H1 (cell line): Measurements from ENCODE around the gene HACD1. TPM values are rescaled to one million over a fixed set of nuclear protein-coding genes. Genes with fewer than 3 reads are reported as not detected.
A peak's percentile ranks its signal among the peaks of the same experiment; 100 is the strongest.

ENCODE experiments used
- CTCF ChIA-PET: fragments of 300-600 bp; sonication (Branson Sonifier 250); formaldehyde crosslinking; loops from one replicate; lab custom pipeline; 2021; ENCODE audit not compliant: partially characterized antibody; lab: Charles Lee
- POLR2A ChIA-PET: fragments of 300-600 bp; sonication (Branson Sonifier 250); formaldehyde crosslinking; loops from one replicate; lab custom pipeline; 2021; ENCODE audit warnings: inconsistent platforms; ENCODE audit not compliant: partially characterized antibody; lab: Charles Lee
- DNase-seq, 2 experiments: peaks; one replicate each; pipeline versions ENCODE4 v3.0.0 to v3.0.0-alpha.2; 2010 to 2022; ENCODE audit warnings: low spot score in 2 of 2, low read depth in 1 of 2, mixed read lengths in 1 of 2
- FAIRE-seq: peaks from 2 replicates; lab custom pipeline; 2011; peaks lifted over from hg19 to GRCh38; lab: Jason Lieb, UNC
- H2AFZ ChIP-seq: 2 replicates; pipeline ENCODE4 v1.8.1; 2012; ENCODE audit warnings: low read length, inconsistent platforms
- H2AK5ac ChIP-seq: 2 replicates; pipeline ENCODE4 v1.6.1; 2013; ENCODE audit warnings: low read depth, low read length
- H2BK120ac ChIP-seq: replicated peaks from 2 replicates; pipeline ENCODE3; 2013; ENCODE audit warnings: low read depth, low read length, inconsistent platforms
- H2BK12ac ChIP-seq: 2 replicates; pipeline ENCODE4 v1.6.1; 2013; ENCODE audit warnings: low read depth, low read length
- H2BK15ac ChIP-seq: 2 replicates; pipeline ENCODE4 v1.6.1; 2013; ENCODE audit warnings: low read length
- H2BK20ac ChIP-seq: 2 replicates; pipeline ENCODE4 v1.6.1; 2013; ENCODE audit warnings: low read length
- H2BK5ac ChIP-seq: 2 replicates; pipeline ENCODE4 v1.6.1; 2013; ENCODE audit warnings: low read depth, low read length
- H3K14ac ChIP-seq: 2 replicates; pipeline ENCODE4 v1.6.1; 2013; ENCODE audit warnings: inconsistent platforms; ENCODE audit not compliant: insufficient read length
- H3K18ac ChIP-seq: 2 replicates; pipeline ENCODE4 v1.6.1; 2013; ENCODE audit warnings: low read length; ENCODE audit errors: extremely low read depth
- H3K23ac ChIP-seq: 2 replicates; pipeline ENCODE4 v1.6.1; 2013; ENCODE audit warnings: inconsistent platforms; ENCODE audit not compliant: insufficient read length
- H3K23me2 ChIP-seq: 2 replicates; pipeline ENCODE4 v1.6.1; 2013; ENCODE audit warnings: low read depth, low read length
- H3K27ac ChIP-seq: 2 replicates; pipeline ENCODE4 v1.6.1; 2011; ENCODE audit warnings: low read depth, low read length, inconsistent platforms
- H3K27me3 ChIP-seq, 4 experiments: replicated peaks in 1 of 4; 1 replicate in 1 of 4; 2 replicates in 3 of 4; pipeline versions ENCODE4 v1.6.1 to v1.8.1; 2011 to 2013; ENCODE audit warnings: low read length in 3 of 4, mild to moderate bottlenecking in 3 of 4, inconsistent platforms in 2 of 4, mixed read lengths in 2 of 4, moderate library complexity in 1 of 4; ENCODE audit not compliant: control insufficient read depth in 3 of 4, insufficient read depth in 3 of 4; ENCODE audit errors: extremely low read depth in 1 of 4
- H3K36me3 ChIP-seq, 4 experiments: 2 replicates each; pipeline versions ENCODE4 v1.6.1 to v1.8.1; 2011 to 2013; ENCODE audit warnings: mild to moderate bottlenecking in 4 of 4, low read length in 3 of 4, moderate library complexity in 2 of 4, control low read depth in 1 of 4, inconsistent platforms in 1 of 4; ENCODE audit not compliant: insufficient read depth in 4 of 4, control insufficient read depth in 2 of 4
- H3K4ac ChIP-seq: replicated peaks from 2 replicates; pipeline ENCODE3; 2013; ENCODE audit warnings: low read length, low read depth, mixed read lengths, inconsistent platforms; ENCODE audit not compliant: insufficient read length
- H3K4me1 ChIP-seq, 4 experiments: replicated peaks in 1 of 4; 1 replicate in 1 of 4; 2 replicates in 3 of 4; pipeline versions ENCODE4 v1.6.1 to v1.8.1; 2011 to 2013; ENCODE audit warnings: low read length in 3 of 4, inconsistent platforms in 2 of 4, mixed read lengths in 1 of 4; ENCODE audit not compliant: insufficient read depth in 4 of 4, control insufficient read depth in 3 of 4
- H3K4me2 ChIP-seq, 2 experiments: 2 replicates each; pipeline versions ENCODE4 v1.6.1 to v1.8.1; 2011 to 2013; ENCODE audit warnings: low read depth in 2 of 2, low read length in 2 of 2, control low read depth in 1 of 2, inconsistent platforms in 1 of 2, mild to moderate bottlenecking in 1 of 2; ENCODE audit not compliant: insufficient read depth in 1 of 2
- H3K4me3 ChIP-seq, 4 experiments: fragments of 200-600, 300-600 bp in 1 of 4; sonication (generic), shearing (Covaris generic), sonication (Bioruptor Twin) in 1 of 4; 2 replicates each; pipeline versions ENCODE4 v1.5.1 to v1.8.1; 2011 to 2016; ENCODE audit warnings: low read length in 4 of 4, low read depth in 3 of 4, control low read depth in 2 of 4, inconsistent platforms in 2 of 4, mild to moderate bottlenecking in 2 of 4, mixed read lengths in 1 of 4, moderate library complexity in 1 of 4; ENCODE audit not compliant: insufficient read depth in 2 of 4; ENCODE audit errors: extremely low read depth in 1 of 4
- H3K56ac ChIP-seq: replicated peaks from 2 replicates; pipeline ENCODE3; 2013; ENCODE audit warnings: low read depth, mild to moderate bottlenecking, mixed read lengths, low read length, inconsistent platforms; ENCODE audit not compliant: insufficient read length
- H3K79me1 ChIP-seq: 2 replicates; pipeline ENCODE4 v1.6.1; 2013; ENCODE audit warnings: low read depth, low read length, control low read depth
- H3K79me2 ChIP-seq, 2 experiments: 2 replicates each; pipeline versions ENCODE4 v1.6.1 to v1.8.1; 2012 to 2013; ENCODE audit warnings: low read length in 2 of 2, mild to moderate bottlenecking in 2 of 2, inconsistent platforms in 1 of 2; ENCODE audit not compliant: insufficient read depth in 2 of 2, control insufficient read depth in 1 of 2
- H3K9ac ChIP-seq, 4 experiments: replicated peaks in 1 of 4; 1 replicate in 1 of 4; 2 replicates in 3 of 4; pipeline versions ENCODE4 v1.6.1 to v1.8.1; 2011 to 2013; ENCODE audit warnings: low read depth in 3 of 4, low read length in 3 of 4, control low read depth in 2 of 4, mild to moderate bottlenecking in 2 of 4, moderate library complexity in 2 of 4, inconsistent platforms in 1 of 4; ENCODE audit errors: extremely low read depth in 1 of 4
- H3K9me3 ChIP-seq, 2 experiments: 2 replicates each; pipeline versions ENCODE4 v1.6.1 to v1.8.1; 2012 to 2013; ENCODE audit warnings: mild to moderate bottlenecking in 2 of 2, moderate library complexity in 2 of 2, control low read depth in 1 of 2, inconsistent platforms in 1 of 2, low read depth in 1 of 2, low read length in 1 of 2, mixed read lengths in 1 of 2; ENCODE audit not compliant: insufficient read depth in 2 of 2
- H4K20me1 ChIP-seq, 2 experiments: replicated peaks in 1 of 2; 2 replicates each; pipeline versions ENCODE3 to v1.8.1; 2011 to 2013; ENCODE audit warnings: inconsistent platforms in 2 of 2, low read length in 2 of 2, mild to moderate bottlenecking in 1 of 2; ENCODE audit not compliant: insufficient read depth in 2 of 2, control insufficient read depth in 1 of 2
- H4K5ac ChIP-seq: 2 replicates; pipeline ENCODE4 v1.6.1; 2013; ENCODE audit warnings: low read length, low read depth, mixed read lengths, inconsistent platforms; ENCODE audit not compliant: insufficient read length
- H4K8ac ChIP-seq: 2 replicates; pipeline ENCODE4 v1.8.0; 2013; ENCODE audit warnings: mild to moderate bottlenecking, moderate library complexity, low read length, inconsistent platforms; ENCODE audit not compliant: insufficient read depth; ENCODE audit errors: extremely low read depth
- H4K91ac ChIP-seq: replicated peaks from 2 replicates; pipeline ENCODE3; 2013; ENCODE audit warnings: low read length, mixed read lengths, inconsistent platforms; ENCODE audit not compliant: insufficient read length
- CBX8 ChIP-seq: fragments of 300-800, 300-1000 bp; sonication (generic); IDR thresholded peaks from 2 replicates; pipeline ENCODE4 v1.7.1; 2016; ENCODE audit warnings: low read depth, low read length, borderline replicate concordance
- GTF2F1 ChIP-seq: IDR thresholded peaks from 2 replicates; pipeline ENCODE4 v1.6.1; 2012; ENCODE audit warnings: low read depth, low read length, improper control_type of control experiment, borderline replicate concordance
- WGBS, 2 experiments: shearing (Covaris generic) in 1 of 2; methylation state at CpG; one replicate each; pipeline versions ENCODE4 v1.1.6 to v1.1.7; 2013 to 2015; ENCODE audit warnings: low lambda C conversion rate in 2 of 2, mixed read lengths in 2 of 2, inconsistent platforms in 1 of 2, low coverage in 1 of 2, missing lambda C conversion rate in 1 of 2; ENCODE audit not compliant: insufficient replicate concordance in 2 of 2, insufficient coverage in 1 of 2, insufficient read length in 1 of 2; ENCODE audit errors: extremely low coverage in 1 of 2, missing lambda C conversion rate in 1 of 2; 5-methylcytosine and 5-hydroxymethylcytosine counted together
- polyA plus RNA-seq, 7 experiments: library from polyadenylated mRNA; depleted of rRNA in 3 of 7; stranded (reverse) in 5 of 7; unstranded in 2 of 7; fragments of >200 nt in 5 of 7; fragments of 200-250 nt in 2 of 7; gene quantifications; 1 replicate in 5 of 7; 2 replicates in 1 of 7; 4 replicates in 1 of 7; pipeline versions ENCODE4 v1.2.1 to v1.2.3, GENCODE V29; 2011 to 2013; ENCODE audit warnings: missing spikeins in 2 of 7, mixed read lengths in 2 of 7
- total RNA-seq: library from RNA; stranded (reverse); fragmentation: NEBNext Ultra II Directional; extraction: Animal tissue kit (Norgen Biotek cat#: 25700); gene quantifications from 2 replicates; pipeline ENCODE4 v1.2.1, GENCODE V29; 2021

The HACD1 gene
- total and polyA plus RNA-seq, 2 of the 8 experiments (the other 6 are each of a cell fraction or from before 2014, with no cell fraction given) = 18.7 to 30.8 TPM

DNA sequence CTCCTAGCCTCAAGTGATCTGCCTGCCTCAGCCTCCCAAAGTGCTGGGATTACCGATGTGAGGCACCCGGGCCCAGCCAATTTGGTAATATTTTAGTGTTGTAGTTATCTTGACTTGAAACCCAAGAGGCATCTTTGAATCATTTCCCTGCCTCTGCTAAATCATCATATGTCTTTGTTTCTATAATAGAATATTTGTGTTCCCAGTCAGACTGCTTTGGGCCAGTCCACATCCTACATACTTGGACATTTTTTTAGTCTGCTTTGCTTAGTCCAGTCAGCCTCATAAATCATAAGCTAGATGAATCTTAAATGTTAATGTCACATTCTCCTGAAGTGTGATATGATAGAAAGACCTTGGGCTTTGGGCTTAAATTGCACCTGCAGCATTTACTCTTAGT, 32.7 kb upstream of the HACD1 start:
- Histone ChIP-seq H3K4ac (no peak overlapping the region), H4K20me1 (peaks cover 0 to 2% of the 10 kb centered on the region in 2 experiments), H3K14ac (no peak overlapping the region), H3K79me1 (peaks cover 2% of the 10 kb centered on the region), H3K9me3 (peaks cover 7 to 10% of the 10 kb centered on the region in 2 experiments; a peak in 3 of 4 replicates), H3K23me2 (no peaks in the 10 kb centered on the region; the same call in 1 of the 2 replicates), H4K91ac (no peak overlapping the region), H2AFZ (no peak overlapping the region), H3K9ac (no peak overlapping the region; a peak in 1 of 7 replicates), H3K56ac (no peak overlapping the region), H3K79me2 (peaks cover 25 to 95% of the 10 kb centered on the region in 2 experiments), H3K27ac (no peak overlapping the region), H3K18ac (no peak overlapping the region), H3K27me3 (no peaks in the 10 kb centered on the region), H4K8ac (no peak overlapping the region), H2AK5ac (no peak overlapping the region), H2BK5ac (no peak overlapping the region), H3K4me2 (no peak overlapping the region), H2BK15ac (0 out of 2 replicates have a peak overlapping the region, but pooled peaks have one; percentile 73), H3K36me3 (peaks cover 0 to 13% (median 6%) of the 10 kb centered on the region in 4 experiments; a peak in 4 of 8 replicates), H3K23ac (no peak overlapping the region), H3K4me1 (peaks cover 6 to 13% (median 10%) of the 10 kb centered on the region in 4 experiments; a peak in 4 of 7 replicates), H2BK120ac (no peak overlapping the region), H4K5ac (no peak overlapping the region), H2BK20ac (no peak overlapping the region), H2BK12ac (no peak overlapping the region), H3K4me3 (no peak overlapping the region)
- WGBS, 2 experiments = 97% methylated on average over 2 of the region's 2 CpGs; no CpG with 5 or more reads in 1 of the 2 experiments
- CTCF ChIA-PET = no interaction called here
- POLR2A ChIA-PET = no interaction called here
- DNase-seq (no peak), FAIRE-seq (no peak)
- TF ChIP-seq CBX8 (no peak), GTF2F1 (no peak)
